BJ (cell line): ENCODE measurements around the gene NAALADL2. TPM values are rescaled to one million over a fixed set of nuclear protein-coding genes. Genes with fewer than 3 reads are reported as not detected.

Experiments used
- CTCF ChIA-PET: fragments of 350-600 bp; formaldehyde crosslinking; extraction: SDS; loops from one replicate; lab custom pipeline; 2021; ENCODE audit warnings: antibody characterized with exemption, inconsistent platforms; lab: Yijun Ruan, JAX
- POLR2A ChIA-PET: fragments of 300-600 bp; sonication (Branson Sonifier 250); formaldehyde crosslinking; extraction: SDS; loops from one replicate; lab custom pipeline; 2021; ENCODE audit warnings: antibody characterized with exemption; lab: Charles Lee
- DNase-seq: peaks from one replicate; pipeline ENCODE4 v3.0.0-alpha.2; 2011; ENCODE audit warnings: low read depth
- H3K27me3 ChIP-seq: 2 replicates; pipeline ENCODE4 v1.6.0; 2011; ENCODE audit warnings: low read length; ENCODE audit not compliant: control insufficient read depth, insufficient read depth
- H3K36me3 ChIP-seq: 2 replicates; pipeline ENCODE4 v1.5.1; 2011; ENCODE audit warnings: low read length; ENCODE audit not compliant: control insufficient read depth, insufficient read depth
- H3K4me3 ChIP-seq: 2 replicates; pipeline ENCODE4 v1.5.1; 2011; ENCODE audit warnings: low read depth, mild to moderate bottlenecking, control low read depth, low read length
- polyA plus RNA-seq: library from polyadenylated mRNA; depleted of rRNA; stranded (reverse); fragments of >200 nt; gene quantifications from 2 replicates; pipeline ENCODE4 v1.2.3, GENCODE V29; 2011
- TF ChIP-seq, protein P1 (sequence below): IDR thresholded peaks from 2 replicates; pipeline ENCODE4 v1.5.1; 2011; ENCODE audit warnings: low read depth, mild to moderate bottlenecking, control low read depth, inconsistent platforms, low read length, moderate library complexity; ENCODE audit not compliant: insufficient read depth

The NAALADL2 gene
- polyA plus RNA-seq, 1 experiment, result 3.6 TPM

DNA sequence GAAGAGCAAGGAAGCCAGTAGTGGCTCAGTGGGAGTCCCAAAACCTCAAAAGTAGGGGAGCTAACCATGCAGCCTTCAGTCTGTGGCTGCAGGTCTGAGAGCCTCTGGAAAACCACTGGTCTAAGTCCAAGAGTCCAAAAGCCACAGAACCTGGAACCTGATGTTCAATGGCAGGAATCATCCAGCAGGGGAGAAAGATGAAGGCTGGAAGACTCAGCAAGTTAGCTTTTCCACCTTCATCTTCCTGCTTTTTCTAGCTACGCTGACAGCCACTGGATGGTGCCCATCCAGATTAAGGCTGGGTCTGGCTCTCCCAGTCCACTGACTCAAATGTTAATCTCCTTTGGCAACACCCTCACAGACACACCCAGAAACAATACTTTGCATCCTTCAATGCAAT lies 626.3 kb downstream of the NAALADL2 start:
- H3K27me3 ChIP-seq, result no peaks in the 10 kb centered on the region
- no peak for DNase-seq
- ChIA-PET CTCF (interaction anchor here (0.7 to 1.7 kb wide), 4 partner anchors 9 to 945 kb away, joined by 3 to 4 read pairs (median 4); no protein-coding TSS in a partner anchor), POLR2A (no interaction called here)
- TF ChIP-seq, protein P1, sequence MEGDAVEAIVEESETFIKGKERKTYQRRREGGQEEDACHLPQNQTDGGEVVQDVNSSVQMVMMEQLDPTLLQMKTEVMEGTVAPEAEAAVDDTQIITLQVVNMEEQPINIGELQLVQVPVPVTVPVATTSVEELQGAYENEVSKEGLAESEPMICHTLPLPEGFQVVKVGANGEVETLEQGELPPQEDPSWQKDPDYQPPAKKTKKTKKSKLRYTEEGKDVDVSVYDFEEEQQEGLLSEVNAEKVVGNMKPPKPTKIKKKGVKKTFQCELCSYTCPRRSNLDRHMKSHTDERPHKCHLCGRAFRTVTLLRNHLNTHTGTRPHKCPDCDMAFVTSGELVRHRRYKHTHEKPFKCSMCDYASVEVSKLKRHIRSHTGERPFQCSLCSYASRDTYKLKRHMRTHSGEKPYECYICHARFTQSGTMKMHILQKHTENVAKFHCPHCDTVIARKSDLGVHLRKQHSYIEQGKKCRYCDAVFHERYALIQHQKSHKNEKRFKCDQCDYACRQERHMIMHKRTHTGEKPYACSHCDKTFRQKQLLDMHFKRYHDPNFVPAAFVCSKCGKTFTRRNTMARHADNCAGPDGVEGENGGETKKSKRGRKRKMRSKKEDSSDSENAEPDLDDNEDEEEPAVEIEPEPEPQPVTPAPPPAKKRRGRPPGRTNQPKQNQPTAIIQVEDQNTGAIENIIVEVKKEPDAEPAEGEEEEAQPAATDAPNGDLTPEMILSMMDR, result no peak
- no peak overlapping the region for H3K4me3 ChIP-seq
- H3K36me3 ChIP-seq, result no peaks in the 10 kb centered on the region

DNA sequence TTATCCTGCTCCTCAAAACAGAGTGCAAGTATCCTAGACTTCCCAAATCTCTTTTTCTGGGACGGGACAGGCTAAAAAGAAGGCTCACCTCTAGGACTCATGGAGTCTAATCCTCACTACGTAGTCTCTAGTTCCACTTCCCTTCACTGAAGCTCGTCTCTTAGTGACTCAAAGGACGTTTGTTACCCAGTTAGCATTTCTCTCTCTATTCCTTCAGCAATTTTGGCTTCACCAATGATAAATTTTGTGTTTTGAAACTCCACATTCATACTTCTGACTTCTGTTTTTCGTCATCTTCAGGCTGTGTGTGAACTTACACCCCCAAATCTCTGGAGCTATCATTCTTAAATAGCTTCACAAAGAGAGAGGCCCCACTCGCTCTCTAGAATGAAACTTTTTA lies 627.1 kb downstream of the NAALADL2 start:
- DNase-seq, result no peak
- TF ChIP-seq, protein P1, result no peak
- Histone ChIP-seq H3K4me3 (no peak overlapping the region), H3K36me3 (no peaks in the 10 kb centered on the region), H3K27me3 (no peaks in the 10 kb centered on the region)
- CTCF ChIA-PET, result interaction anchor here (0.7 to 1.7 kb wide), 2 partner anchors 8 to 9 kb away, joined by 3 to 4 read pairs; no protein-coding TSS in a partner anchor
- POLR2A ChIA-PET, result no interaction called here

DNA sequence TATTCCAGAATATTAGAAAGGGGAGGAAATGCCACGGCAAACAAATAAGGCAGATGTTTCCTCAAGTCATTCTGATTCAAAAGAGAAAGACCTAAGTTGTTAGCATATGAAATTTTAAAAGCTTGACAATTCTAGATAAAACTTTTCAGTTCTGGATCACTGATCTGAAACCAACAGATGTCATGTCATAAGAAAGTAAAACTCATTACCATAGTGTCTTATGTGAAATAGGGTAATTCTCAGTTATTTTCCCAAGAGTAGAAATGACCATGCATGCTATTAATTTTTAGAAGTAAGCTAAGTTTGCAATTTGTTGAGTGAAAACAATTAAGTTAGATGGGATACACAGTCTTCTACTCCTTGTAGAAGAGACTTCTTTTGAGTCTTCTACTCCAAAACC lies 630.3 kb downstream of the NAALADL2 start:
- CTCF ChIA-PET, result no interaction called here

DNA sequence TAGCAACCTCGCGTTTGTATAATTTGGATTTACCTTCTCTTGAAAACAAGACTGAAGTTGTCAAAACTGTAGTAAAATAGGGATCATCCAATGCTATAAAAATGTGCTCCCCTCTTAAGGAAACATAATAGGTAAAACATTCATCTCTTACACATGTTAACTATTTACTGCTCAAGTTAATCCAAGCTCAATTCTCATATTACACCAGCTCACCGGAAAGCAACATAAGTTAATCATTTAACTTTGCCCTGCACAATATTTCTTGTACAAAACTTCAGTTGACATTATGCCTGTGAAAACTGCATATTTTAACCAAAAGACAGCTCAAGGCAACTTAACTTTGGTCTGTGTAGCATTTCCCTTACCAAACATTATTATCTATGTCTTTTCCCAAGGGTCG lies 634.2 kb downstream of the NAALADL2 start:
- Histone ChIP-seq H3K4me3 (no peak overlapping the region), H3K36me3 (no peaks in the 10 kb centered on the region), H3K27me3 (no peaks in the 10 kb centered on the region)
- POLR2A ChIA-PET, result interaction anchor here (0.6 kb wide), 1 partner anchor 511 kb away, joined by 5 read pairs; no protein-coding TSS in a partner anchor
- CTCF ChIA-PET, result no interaction called here
- TF ChIP-seq, protein P1, result no peak
- DNase-seq, result no peak

More for the DNA sequence above, 630.3 kb downstream of the NAALADL2 start:
- Histone ChIP-seq H3K27me3 (no peaks in the 10 kb centered on the region), H3K36me3 (no peaks in the 10 kb centered on the region), H3K4me3 (no peak overlapping the region)
- no peak for DNase-seq
- POLR2A ChIA-PET, result interaction anchor here (0.5 kb wide), 1 partner anchor 1107 kb away, joined by 6 read pairs; no protein-coding TSS in a partner anchor
- TF ChIP-seq, protein P1, result no peak

DNA sequence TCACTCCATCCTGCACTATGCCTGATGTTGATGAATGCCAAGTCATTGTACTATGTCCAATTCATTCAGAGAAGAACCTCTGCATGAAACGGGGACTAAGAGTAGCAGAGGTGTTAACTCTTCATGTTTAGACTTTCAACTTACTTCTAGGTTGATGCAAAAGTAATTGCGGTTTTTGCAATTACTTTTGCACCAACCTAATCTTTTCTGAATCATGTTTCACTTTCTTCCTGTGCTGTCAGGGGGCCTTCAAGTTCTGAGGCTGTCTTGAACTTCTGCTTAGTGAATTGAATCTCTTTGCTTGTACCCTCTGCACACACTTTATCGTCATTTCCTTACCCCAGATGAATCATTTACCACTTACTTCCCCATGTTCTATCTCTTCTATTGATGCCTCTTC lies 636.2 kb downstream of the NAALADL2 start:
- ChIA-PET POLR2A (no interaction called here), CTCF (interaction anchor here (1.0 kb wide), 1 partner anchor 9 kb away, joined by 3 read pairs; no protein-coding TSS in a partner anchor)

More for the DNA sequence above, 636.2 kb downstream of the NAALADL2 start:
- Histone ChIP-seq H3K27me3 (no peaks in the 10 kb centered on the region), H3K36me3 (no peaks in the 10 kb centered on the region), H3K4me3 (no peak overlapping the region)
- no peak for DNase-seq
- TF ChIP-seq, protein P1, result no peak
